Non-pigmented ciliary epithelial cell (primary cell): ENCODE results near the gene LMX1B.

ENCODE experiments used
- DNase-seq: peaks from one replicate; pipeline ENCODE4 v3.0.0-alpha.2; 2010; ENCODE audit warnings: low read depth

Gene LMX1B

DNA sequence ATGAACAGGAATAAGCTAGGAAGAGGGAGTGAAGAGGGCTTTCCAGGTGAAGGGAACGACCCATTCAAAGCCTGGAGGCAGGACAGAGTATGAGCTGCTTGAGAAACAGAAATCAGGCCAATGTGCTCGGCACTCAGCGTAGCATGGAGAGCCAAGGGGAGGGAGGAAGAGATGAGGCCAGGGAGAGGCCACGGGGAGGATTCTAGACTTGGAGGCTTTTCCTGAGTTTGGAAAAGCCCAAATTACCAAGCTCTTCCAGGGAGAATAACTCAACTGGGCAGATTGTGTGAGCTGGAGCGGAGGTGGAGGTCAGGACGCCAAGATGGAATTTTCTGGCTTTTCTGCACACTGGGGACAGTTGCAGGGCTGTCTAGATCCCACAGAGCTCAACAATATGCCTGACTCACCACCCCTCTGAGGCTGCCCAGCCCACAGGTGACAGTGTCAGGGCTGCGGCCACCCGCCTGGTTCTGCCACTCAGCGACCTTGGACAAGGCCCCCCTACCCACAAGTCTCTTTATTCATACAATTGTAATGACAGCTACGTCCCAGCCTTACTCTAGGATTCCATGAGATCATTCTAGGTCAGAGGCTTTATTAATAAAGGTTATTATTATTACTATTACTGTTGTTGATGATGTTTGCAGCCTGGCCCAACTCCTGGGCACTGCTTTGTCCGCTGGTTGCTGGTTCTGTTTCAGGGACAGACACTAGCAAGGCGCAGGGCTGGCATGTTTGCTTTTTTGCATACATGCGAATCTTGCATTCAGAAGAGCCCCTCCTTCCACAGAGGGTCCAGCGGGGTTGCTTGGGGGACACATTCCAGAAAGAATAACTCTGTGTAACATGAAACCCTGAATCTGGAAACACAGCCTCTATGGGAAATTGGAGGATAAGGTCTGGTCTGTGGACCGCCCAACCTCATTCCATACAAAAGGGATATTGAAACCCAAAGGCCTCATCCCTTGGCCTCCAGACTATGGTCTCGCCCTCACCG, 9.4 kb upstream of the LMX1B start:
- DNase-seq: no peak

DNA sequence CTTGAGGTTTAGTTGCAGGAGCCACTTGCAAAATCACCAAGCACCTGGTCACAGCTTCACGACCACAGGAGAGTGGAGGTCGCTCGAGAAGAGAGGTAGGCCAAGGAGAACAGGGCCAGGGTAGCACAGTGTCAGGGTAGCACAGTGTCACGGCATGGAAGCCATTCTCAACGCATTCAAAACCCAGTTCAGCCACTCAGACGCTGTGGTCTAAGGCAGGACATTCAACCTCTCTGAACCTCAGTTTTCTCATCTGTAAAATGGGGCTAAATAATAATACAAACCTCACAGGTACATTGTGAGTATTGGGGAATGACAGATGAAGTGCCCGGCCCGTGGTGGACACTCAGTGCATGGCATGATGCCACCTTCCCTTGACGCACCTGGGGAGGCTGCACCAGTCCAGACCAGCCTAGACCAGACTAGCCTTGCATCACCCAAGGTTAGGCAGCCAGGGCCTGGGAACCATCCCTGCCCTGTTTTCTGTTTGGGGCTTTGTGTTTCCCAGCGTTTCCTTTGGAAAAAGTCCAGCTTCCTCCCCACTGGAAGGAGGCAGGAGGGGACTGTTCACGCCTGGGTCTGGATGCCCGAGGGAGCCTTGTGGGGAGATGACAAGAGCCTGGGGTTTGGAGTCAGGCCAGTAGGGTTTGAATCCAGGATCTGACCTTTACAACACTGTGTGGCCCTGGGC, 7.8 kb upstream of the LMX1B start:
- no peak for DNase-seq

DNA sequence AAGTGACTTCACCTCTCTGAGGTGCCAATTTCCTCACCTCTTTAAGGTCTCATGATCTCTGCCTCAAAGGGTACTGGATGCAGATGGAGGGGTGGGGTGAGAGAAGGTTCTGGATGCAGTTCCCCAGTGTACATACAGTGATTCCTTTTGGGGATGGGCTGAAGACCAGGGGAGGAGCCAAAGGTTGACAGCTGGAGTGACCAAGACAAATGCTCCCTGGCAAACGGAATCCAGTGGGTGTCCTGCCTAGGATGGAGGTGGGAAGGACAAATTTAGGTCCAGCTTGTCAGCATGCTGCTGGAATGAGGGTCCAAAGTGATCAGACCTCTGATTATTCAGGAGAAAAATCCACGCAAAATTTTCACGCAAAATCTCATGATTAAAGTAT, 7.3 kb upstream of the LMX1B start:
- no peak for DNase-seq

DNA sequence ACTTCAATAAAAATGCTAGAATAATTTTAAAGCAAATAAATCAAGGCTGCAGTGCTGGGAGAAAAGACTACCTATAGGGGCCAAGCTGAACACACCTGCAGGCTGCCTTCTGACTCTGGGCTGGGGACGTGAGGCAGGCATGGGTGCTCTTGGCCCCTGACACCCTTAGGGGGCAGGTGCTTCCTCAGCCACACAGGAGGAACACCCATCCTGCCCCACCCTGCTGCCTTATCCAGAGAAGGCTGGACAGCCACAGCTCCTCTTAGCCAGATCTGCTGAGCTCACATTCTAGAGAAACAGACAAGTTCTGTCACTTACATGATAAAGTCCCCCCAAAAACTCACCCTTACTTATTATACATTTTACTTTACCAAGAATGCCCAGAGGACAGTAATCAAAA, 6.6 kb upstream of the LMX1B start:
- DNase-seq: no peak

DNA sequence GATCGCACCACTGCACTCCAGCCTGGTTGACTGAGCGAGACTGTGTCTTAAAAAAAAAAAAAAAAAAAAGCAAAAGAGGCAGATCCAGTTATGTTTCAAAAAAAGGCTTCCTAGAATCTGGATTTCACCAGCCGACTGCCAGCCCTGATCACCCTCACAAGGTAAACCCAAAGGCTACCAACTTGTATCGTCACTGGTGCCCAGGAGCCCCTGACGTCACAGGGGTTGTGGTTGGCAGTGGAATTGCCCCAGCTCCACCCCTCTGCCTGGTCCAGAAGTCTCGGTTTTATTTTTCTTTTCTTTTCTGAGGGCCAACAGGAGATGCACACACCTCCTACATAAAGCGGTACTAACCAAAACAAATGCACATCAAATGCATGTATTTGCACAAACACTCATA, 6.0 kb upstream of the LMX1B start:
- DNase-seq: no peak

DNA sequence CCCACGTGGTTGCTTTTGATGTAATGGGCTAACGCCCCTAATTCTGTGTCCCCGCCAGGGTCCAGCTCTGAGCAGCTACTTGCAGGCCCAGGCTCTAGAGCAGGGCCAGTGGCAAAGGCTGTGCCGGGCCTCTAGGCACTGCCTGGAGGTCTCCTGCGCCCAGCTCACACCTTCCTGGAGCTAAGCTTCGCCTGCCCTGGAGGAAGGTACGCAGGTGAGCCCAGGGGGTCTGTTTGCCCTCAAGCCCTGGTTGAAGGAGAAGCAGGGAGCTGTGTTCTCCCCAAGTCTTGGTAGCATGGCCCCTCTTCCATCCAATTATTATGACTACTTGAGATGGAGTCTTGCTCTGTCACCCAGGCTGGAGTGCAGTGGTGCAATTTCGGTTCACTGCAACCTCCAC, 5.2 kb upstream of the LMX1B start:
- no peak for DNase-seq

DNA sequence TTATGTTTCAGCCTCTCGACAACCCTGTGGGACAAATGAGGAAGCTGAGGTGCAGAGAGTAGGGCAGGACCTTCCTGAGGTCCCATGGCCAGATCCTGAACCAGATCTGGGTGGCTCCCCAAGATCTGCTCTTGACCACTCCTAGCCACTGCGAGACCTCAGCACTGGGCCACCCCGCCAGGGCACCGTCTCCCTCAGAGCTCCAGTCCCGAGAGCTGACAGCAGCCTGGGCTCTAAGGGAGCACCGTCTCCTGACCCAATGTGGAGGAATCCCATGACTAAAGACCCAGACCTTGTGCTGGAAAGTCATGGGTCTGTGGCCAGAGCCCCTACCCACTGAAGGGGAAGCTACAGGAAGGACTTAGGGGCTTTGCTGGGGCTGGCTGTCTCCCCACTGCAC, 4.5 kb upstream of the LMX1B start:
- no peak for DNase-seq

DNA sequence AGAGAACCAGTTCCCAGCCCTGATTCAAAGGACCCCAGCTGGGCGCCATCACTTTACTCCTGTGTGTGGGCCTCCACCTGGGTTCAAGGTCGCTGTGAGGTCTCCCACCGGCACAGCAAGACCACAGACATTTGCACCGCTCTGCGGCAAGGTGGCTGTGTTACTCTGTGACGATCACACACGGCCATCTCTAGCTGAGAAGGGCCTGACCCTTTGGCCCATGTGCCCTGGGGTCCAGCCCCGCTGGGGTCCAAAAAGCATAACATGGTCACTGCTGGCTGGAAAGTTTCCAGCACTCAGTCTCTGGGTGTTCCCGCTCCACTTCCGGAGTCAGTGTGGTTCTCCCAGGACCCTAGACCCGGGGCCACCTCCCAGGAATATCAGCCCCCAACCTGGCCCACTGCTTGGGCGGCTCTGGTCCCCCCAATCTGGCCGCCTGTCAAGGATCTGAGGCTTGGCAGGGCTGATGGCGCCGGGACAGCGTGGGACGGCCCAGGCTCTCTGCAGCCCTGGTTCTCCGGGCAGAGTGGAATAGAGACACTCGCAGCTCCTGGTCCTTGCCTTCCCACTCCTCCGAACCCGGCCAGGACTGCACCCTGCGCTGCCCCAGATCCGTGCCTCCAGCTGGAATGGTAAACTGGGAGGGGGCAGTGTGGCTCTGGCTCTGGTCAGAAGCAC, 3.9 kb upstream of the LMX1B start:
- no peak for DNase-seq

DNA sequence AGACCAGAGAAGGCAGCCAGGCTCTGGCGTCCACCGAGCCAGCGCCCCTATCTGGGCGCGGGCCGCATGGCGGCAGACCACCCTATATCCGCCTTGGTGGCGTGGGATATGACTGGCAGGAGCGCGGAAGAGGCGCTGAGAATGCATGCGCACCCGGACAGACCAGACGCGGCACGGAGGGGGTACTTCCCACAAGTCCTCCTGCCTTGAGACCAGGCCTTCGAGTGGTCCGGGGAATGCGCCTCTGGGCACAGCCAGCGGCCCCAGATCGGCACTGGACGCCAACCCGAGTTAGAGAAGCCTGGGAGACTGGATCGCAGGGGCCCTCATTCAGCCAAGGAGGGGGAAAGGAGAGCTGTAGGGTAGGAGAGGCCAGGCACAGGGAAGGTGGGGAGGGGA, 2.5 kb upstream of the LMX1B start:
- DNase-seq: no peak

DNA sequence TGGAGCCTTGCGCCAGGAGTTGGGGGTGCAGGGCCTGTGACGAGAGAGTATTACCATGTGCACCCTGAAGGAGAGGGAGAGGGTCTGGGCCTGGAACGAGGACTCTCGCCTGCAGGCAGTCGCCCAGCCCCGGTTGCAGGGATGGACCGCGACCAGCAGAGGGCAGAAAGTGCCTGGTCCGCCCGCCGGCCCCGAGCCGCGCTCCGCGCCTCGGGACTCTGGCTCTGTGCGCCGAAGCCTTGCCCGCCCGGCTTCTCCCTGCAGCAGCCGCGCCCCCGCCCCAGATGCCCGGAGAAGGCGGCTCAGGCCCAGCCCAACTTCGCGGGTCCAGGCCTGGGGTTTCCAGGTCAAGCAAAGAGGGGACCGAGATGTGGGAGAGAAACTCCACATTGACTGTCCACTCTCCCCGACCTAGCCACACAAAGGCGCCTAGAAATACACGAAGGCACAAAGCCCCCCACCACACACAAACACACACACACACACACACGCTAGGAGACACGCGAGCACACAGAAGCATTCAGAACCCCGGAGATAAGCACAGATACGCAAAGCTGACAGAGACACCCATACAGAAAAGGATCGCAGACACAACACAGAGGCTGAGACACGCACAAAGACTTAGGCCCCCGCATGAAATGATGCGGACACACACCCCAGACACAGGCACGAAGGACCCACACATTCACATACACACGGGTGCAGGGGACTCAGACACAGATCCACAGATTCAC, 2.0 kb upstream of the LMX1B start:
- DNase-seq: no peak

DNA sequence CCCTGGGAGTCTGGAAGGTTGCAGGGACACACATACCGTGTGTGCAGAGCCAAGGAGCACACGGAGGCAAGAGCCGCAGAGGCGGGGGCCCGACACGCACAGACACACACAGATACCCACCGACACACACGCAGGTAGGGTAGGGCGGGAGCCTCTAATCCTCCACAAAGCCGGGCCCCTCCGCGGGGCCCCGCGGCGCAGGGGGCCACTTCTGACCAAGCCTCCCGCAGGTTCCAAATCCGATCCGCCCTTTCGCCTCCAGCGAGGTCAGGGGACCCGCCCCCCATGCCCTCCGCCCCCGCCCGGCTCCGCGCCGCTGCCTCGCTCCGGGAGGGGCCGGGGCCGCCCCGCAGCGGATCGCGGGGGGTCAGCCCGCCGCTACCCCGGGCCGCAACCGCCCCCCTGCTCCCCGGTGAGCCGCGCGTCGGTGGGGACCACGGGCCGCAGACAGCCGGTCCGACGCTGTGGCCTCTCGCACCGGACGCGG, 1.4 kb upstream of the LMX1B start:
- no peak for DNase-seq

DNA sequence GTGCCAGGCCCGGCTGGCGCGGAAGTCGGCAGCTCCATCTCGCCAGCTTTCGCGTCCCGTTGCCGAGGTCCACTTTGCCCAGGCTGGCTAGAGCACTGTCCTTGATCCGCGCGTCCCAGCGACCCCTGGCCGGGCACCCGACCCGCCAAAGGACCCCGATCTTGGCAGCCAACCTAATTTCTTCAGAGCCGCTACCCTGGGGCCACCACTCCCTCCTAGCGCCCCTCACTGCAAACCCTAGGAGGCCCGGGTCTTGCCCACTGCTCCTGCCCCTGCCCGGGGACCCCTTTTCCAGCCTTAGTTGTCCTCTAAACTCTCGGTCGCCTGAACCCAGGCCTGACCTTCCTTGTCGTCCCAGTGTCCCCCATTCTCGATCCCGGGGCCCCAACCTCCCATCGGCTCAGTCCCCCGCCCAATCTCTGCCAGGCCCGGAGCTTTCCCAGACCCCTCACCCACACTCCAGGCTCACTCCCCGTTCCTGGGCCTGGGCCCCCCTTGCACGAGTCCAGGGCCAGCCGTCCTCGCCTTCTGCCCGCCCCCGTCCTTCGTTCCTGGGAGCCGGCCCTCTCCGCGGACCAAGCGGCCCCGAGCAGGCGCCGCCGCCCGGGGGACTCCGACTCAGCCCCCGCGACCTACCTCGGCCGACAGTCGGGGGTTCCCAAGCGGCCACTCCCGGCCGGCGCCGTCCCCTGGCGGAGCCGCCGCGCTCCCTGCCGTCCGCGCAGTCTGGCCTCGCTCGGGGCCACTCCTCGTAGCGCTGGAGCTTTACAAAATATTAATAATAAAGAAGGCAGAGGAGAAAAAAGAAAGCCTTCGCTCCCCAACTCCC, 701 bp upstream of the LMX1B start:
- DNase-seq: no peak

DNA sequence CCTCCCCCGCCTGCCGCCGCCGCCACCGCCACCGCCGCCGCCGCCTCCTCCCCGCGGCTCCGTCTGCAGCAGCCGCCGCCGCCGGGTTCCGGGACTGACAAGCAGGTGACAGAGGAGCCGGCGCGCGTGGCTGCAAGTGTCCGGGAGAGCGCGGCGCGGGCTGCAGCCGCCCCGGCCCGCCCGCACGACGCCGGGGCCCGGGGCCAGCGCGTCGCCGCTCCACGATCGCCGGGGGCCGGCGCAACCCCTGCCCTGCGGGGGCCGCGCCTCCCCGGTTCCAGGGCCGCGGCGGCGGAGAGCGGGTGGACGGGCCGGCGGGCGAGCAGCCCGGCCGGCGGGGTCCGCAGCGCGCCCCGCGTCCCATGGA, 343 bp downstream of the LMX1B start:
- no peak for DNase-seq

DNA sequence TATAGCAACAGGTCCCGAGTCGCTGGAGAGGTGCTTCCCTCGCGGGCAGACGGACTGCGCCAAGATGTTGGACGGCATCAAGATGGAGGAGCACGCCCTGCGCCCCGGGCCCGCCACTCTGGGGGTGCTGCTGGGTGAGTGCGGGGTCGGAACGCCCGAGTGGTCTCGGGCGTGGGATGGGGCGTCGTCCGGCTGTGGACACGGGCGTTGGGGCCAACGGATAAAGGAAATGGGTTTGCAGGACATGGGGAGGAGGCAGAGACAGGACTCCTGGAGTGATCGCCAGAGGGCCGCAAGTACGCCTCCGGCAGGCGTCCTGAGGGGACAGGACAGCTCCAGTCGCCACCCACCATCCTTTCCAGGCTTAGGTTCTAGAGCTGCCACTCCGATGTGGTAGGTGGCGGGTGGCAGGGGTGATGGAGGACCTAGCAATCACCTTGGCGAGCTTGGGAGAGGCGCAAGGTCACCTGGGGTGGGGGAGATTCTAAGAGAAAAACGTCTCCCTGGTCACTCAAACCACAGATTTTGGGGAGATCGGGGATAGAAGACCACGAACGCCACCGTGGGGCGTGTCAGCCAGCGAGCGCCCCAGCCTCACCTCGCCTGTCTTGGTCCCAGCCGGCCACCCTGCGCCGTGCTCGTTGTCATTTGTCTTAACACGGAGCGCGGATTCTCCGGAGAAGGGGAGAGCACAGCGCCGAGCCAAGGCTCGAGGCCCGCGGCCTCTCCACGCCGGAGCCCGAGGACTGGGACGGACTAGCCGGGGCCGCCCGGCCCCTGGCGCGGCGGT, 922 bp downstream of the LMX1B start:
- DNase-seq: no peak

DNA sequence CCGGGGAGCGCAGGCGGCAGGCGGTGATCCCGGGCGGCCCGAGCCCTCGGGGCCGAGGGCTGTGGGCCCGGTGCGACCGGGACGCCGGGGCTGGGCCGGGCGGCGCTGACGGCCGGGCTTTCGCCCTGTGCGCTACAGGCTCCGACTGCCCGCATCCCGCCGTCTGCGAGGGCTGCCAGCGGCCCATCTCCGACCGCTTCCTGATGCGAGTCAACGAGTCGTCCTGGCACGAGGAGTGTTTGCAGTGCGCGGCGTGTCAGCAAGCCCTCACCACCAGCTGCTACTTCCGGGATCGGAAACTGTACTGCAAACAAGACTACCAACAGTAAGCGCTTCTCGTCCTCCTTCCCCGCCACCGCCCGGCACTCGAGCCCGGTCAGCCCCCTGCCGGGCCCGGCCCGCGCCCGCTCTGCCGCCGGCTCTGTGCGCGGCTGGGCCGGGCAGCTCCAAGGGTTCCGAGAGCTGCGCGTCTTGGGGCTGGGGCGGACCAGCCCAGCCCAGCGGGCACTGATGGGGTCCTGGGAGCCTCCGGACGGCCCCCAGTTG, 1.6 kb downstream of the LMX1B start:
- DNase-seq: no peak

DNA sequence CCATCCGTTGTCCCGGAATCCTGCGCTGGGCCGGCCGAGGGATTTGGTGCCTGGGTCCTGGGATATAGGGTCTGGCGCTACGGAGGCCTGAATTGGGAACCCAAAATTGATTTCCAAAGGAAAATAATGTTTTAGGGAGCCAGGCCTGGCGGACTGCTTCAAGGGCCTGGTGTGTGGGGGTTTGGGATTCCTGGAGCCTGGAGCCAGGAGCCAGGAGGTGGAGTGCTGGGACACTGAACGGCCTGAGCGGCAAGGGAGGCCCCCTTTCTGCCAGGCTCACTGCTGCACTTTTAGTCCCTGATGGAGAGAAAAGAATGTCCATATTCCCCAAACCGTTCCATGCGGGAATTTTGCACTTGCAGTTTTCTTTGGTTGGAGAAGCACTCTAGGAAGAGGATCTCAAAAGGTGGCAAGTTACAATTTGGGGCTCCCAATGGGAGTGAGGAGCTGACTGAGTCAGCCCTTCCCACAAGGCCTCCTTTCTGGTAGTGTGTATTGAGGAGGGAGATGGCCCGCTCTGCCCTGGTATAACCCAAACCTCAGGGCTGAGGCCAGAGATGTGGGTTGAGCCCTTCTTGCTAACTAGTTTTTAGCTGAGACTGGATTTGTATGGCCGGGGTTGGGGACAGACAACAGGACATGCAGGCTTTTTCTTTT, 2.2 kb downstream of the LMX1B start:
- no peak for DNase-seq

DNA sequence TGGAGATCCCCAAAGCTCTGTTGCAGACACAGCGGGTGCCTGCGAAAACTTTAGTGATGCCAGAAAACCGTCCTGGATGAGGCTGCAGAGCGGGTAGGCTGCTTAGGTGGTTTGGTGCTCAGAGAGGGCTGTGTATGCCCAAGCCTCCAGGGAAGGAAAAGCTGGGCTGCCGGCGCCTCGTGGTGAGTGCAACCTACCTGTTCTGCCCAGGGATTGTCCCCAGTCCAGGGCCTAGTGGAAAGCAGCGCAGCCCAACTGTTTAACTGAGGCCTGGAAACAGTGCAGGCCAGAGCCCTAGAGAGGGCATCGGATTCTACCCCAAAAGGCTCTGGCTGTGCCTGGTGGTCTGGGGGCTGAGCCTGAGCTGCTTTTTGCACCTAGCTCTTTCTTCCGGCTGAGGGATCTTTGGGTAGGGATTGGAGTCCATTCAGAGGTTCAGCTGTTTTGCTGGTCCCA, 2.8 kb downstream of the LMX1B start:
- no peak for DNase-seq

DNA sequence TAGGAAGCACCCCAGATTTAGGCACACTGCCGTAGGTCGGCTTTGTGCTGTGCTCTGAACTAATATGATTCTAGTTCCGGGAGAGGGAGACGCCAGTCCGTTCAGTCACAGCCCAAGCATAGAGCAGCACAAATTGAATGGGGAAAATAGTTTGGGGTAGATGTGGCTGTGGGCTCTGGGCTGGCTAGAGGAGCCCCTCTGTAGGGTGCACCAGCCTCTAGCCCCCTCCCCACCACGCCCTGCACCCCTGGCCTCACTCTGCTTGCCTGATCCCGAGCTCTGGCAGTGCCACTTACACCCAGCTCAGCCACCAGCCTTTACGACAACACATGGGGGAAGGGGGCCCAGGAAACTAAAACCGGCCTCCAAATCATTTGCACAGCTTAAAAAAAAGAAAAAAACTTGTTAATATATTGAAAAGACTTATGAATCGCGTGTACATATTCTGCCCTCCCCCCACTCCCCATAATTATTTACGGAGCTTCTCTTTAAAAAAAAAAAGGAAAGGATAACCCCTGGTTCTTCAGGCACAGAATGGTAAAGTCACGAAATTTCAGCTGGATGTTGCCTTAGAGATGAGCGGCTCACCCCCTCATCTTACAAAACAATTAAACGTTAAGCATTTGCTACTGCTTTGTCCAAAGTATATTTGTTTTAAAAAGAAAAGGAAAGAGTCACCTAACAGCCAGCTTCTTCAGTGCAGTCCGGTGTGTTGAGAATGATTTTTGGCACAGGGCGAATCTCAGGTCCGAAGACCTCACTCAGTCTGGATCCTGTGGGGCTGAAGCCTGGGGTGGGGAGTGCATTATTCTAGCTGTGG, 3.5 kb downstream of the LMX1B start:
- DNase-seq: no peak

DNA sequence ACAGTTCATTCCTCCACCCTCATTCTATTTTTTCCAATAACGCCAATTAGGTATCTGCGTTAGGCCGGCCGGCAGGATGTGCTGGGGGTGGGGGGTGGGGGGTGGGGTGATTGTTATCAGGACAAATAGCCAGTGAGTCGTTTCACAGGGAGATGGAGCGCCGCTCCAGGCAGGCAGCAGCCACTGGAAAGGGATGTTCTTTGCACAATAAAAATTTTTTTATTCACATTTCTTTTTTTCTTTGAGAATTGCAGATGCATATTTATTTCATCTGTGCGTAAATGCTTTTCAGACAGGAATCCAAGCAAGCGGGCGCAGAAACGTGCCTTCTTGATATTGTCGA, 4.1 kb downstream of the LMX1B start:
- no peak for DNase-seq
